Colon (tissue), 2 donors: ENCODE results near the gene CERS6.
"Not testable (repeated sequence)": the region's sequence is repeated elsewhere in the genome, so short reads cannot be mapped to it uniquely, and the experiment has no call there.

ENCODE experiments used
- FAIRE-seq: peaks from 2 replicates; lab custom pipeline; 2012; peaks lifted over from hg19 to GRCh38; lab: Jason Lieb, UNC
- donor health status: control.
- donor health status: control.

CERS6 gene

GRCh38 chr2:168455645-168456520, at the start of gene CERS6:
Gene CERS6, plus strand, starts transcription at chr2:168456272. Its CDS starts 177 bp downstream, at chr2:168456449.
- FAIRE-seq, result no peak

GRCh38 chr2:168412301-168412700, 43.8 kb upstream of the CERS6 start:
- FAIRE-seq, result not testable (repeated sequence)

- FAIRE-seq, result not testable (repeated sequence)
Measured at GRCh38 chr2:168413101-168413500, 43.0 kb upstream of the CERS6 start.

GRCh38 chr2:168416555-168416954, 39.5 kb upstream of the CERS6 start:
- no peak for FAIRE-seq

DNA sequence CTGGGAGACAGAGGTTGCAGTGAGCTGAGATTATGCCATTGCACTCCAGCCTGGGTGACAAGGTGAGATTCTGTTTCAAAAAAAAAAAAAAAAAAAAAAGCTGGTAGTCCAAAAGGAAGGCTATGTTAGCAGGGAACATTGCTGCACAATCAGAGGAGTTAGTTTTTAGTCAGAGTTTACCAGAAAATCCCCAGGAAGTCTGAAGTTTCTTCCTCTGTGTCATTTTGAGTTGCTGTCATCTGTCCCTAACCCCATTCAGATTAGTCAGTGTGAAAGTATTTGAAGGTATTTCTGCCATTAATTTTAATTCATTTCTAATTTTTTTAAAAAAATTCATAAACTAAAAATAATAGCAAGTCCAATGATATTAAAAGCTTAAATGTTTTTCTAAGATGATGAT, 33.5 kb upstream of the CERS6 start:
- FAIRE-seq, result no peak

GRCh38 chr2:168424112-168424951, 31.7 kb upstream of the CERS6 start:
- no peak for FAIRE-seq

DNA sequence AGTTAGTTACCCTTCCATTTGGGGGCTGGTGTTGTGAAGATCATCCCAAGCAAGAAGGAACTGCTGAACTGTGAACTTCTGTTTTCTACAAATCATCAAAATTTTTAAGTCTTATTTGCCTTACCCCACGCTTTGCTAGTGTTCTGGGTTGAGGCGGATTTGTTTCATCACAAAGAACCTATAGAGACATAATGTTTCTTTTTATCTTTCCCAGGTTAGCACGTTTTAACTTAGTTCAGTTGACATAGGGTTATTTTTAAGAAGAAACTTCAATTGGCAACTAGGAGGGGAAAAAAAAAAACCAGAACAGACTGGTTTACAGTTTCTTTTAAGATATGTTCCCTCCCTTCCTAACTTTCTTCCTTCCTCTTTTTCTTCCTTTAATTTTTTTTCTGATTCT, 31.1 kb upstream of the CERS6 start:
- no peak for FAIRE-seq

DNA sequence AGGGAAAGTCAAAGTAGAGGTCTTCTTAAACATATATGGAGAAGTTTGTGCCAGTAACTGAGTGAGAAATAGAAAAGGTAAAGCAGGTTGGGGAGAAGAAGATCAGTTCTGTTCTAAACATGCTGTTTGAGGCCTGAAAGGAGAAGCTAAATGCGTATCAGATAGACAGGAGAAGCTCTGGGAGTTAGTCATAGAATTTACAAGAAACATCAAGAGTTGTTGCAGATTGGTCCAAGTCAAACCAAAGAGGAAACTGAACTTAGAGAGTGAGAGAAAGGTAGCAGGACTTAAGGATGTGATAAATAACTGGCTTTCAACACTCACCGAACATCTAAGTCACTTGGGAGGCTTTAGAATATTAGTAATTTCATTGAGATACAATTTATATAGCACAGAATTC, 29.2 kb upstream of the CERS6 start:
- FAIRE-seq, result no peak

GRCh38 chr2:168427451-168427850, 28.6 kb upstream of the CERS6 start:
- FAIRE-seq, result no peak

- FAIRE-seq, result no peak
Measured at GRCh38 chr2:168428431-168428830, 27.6 kb upstream of the CERS6 start.

DNA sequence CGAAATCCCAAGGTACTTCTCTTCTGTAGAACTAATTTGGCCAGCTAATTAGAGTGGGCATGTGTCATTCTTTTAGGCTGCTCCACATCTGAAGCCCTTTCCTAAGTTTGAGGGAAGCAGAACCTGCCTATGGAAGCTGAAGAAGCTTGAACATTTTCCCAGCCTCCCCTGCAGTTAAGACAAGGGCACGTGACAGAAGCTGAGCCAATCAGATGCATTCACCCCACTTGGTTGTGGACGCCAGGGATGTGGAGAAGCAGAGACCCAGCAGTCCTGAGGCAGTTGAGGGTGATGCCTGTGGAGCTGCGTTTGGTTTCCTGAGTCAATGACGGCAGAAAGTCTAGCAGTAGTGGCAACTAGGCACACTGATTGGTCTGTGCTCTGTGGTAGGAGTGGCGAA, 26.1 kb upstream of the CERS6 start:
- no peak for FAIRE-seq

DNA sequence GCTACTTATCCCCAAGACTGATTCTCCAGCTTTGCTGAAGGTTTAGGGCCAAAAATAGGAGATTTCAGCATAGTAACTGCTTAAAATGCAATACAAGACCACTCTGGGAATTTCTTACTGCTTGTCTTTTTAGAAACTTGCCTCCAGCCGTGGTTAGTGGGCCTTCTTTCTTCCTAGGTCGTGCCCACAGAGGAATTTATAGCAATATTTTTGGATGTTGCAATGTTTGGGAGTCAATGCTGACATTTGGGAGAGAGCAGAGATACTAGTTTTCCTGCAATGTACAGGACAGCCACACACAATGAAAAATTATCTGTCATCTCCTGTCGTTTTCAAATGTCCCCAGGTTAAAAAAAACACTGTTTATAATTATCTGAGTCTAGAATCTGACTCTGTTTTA, 25.6 kb upstream of the CERS6 start:
- FAIRE-seq, result no peak

GRCh38 chr2:168431301-168432024, 24.6 kb upstream of the CERS6 start:
- FAIRE-seq, result no peak

DNA sequence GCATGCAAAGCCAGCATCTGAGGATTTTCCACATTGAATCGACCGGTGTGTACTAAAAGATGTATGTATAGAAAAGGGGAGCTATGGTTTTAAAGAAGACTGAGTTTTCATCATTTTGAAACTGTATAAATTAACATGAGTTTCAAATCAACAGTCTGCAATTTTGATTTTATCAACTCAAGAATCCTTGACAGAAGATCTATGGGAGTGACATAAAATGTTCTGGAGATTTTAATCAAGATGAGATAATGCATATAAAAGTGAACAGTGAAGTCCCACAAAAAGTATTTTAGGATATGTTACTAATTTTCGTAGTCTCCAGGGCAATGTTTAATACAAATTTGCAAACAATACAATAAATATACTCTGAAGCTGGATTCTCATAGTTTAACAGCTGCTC, 24.0 kb upstream of the CERS6 start:
- FAIRE-seq, result no peak

- FAIRE-seq, result no peak
Measured at GRCh38 chr2:168432565-168433186, 23.4 kb upstream of the CERS6 start.

DNA sequence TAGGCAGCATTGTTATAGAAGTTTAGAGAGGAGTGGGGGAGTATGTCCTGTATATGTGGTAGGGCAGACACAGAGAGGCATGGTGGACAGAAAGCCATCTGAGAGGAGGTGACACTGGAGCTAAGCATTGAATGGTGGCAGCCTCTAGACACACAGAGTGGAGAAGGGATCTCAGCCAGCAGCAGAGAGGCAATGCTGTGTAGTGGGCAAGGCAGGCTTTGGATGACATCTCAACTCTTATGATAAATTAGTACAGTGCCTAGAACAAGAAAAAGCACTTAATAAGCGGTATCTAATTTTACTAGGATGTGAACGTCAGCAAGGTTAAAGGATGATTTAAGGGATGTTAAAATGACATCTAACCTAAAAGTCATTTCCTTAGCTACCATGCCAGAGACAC, 22.5 kb upstream of the CERS6 start:
- FAIRE-seq, result no peak

DNA sequence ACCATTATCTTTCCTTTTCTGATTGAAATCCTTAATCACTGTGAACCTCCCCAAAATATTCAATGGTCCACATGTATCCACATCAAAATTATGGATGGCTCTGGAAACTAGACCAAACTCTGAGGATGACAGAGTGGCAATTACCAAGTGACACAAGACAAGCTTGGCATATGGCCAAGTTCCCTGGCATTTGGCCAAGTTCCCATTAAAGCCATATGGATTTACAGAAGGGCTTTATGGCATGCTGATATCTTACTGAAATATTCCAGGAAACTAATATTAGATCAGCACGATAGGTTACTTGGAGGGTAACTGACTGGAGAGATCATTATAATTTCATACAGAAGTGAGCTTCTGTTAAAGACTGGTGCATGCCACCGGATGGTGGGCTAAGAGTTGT, 21.9 kb upstream of the CERS6 start:
- FAIRE-seq, result no peak

DNA sequence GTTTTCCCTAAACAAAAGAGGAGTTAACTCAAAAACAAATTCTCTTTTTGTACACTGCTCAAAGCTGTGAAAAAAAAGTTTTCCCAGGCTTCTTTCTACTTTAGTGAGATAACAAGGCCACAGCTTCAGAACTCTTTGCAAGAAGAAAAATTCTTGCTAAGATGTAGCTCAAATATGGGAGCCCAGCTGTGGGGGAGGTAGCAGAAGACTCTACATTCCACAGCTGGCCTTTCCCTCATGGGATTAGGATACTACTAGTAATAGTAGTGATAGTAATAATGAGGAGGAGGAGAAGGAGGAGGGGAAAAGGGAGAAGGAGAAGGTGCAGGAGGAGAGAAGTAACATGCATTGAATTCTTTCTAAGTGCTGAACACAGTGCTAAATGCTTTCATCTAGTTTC, 19.2 kb upstream of the CERS6 start:
- FAIRE-seq, result no peak

GRCh38 chr2:168438553-168438952, 17.5 kb upstream of the CERS6 start:
- no peak for FAIRE-seq

GRCh38 chr2:168439536-168439935, 16.5 kb upstream of the CERS6 start:
- no peak for FAIRE-seq

GRCh38 chr2:168441214-168441872, 14.7 kb upstream of the CERS6 start:
- no peak for FAIRE-seq

- no peak for FAIRE-seq
Measured at GRCh38 chr2:168443818-168444217, 12.3 kb upstream of the CERS6 start.
